Measurements from ENCODE around the gene CRYBG1.
"Not testable (repeated sequence)": the region's sequence is repeated elsewhere in the genome, so short reads cannot be mapped to it uniquely, and the experiment has no call there.

CRYBG1 gene

GRCh38 chr6:106546691-106547414, 186.3 kb downstream of the CRYBG1 start:
- DNase-seq (ENCODE audit: low read depth in 4 of 4, low spot score in 1 of 4): no peak

- peak in 1 of 4 experiments; percentile 21 for DNase-seq (ENCODE audit: low read depth in 4 of 4, low spot score in 1 of 4)
Observed at GRCh38 chr6:106547601-106548453, 187.3 kb downstream of the CRYBG1 start.

GRCh38 chr6:106548926-106549455, 188.5 kb downstream of the CRYBG1 start:
- not testable (repeated sequence) for DNase-seq (ENCODE audit: low read depth in 4 of 4, low spot score in 1 of 4)

GRCh38 chr6:106549521-106549920, 189.0 kb downstream of the CRYBG1 start:
- no peak for DNase-seq (ENCODE audit: low read depth in 4 of 4, low spot score in 1 of 4)

GRCh38 chr6:106551155-106551554, 190.6 kb downstream of the CRYBG1 start:
- DNase-seq (ENCODE audit: low read depth in 4 of 4, low spot score in 1 of 4): no peak

- DNase-seq (ENCODE audit: low read depth in 4 of 4, low spot score in 1 of 4): peak in 2 of 4 experiments; percentile 11 to 19
Observed at GRCh38 chr6:106553440-106553839, 192.9 kb downstream of the CRYBG1 start.

- DNase-seq (ENCODE audit: low read depth in 4 of 4, low spot score in 1 of 4): no peak
Observed at GRCh38 chr6:106555767-106556166, 195.2 kb downstream of the CRYBG1 start.

GRCh38 chr6:106556368-106556960, 195.9 kb downstream of the CRYBG1 start:
- DNase-seq (ENCODE audit: low read depth in 4 of 4, low spot score in 1 of 4): no peak

GRCh38 chr6:106557837-106558236, 197.3 kb downstream of the CRYBG1 start:
- DNase-seq (ENCODE audit: low read depth in 4 of 4, low spot score in 1 of 4): no peak

- DNase-seq (ENCODE audit: low read depth in 4 of 4, low spot score in 1 of 4): no peak
Observed at GRCh38 chr6:106558364-106558763, 197.8 kb downstream of the CRYBG1 start.

GRCh38 chr6:106559659-106560058, 199.1 kb downstream of the CRYBG1 start:
- not testable (repeated sequence) for DNase-seq (ENCODE audit: low read depth in 4 of 4, low spot score in 1 of 4)

- no peak for DNase-seq (ENCODE audit: low read depth in 4 of 4, low spot score in 1 of 4)
Observed at GRCh38 chr6:106560996-106561685, 200.6 kb downstream of the CRYBG1 start.

GRCh38 chr6:106561686-106562405, 201.3 kb downstream of the CRYBG1 start:
- no peak for DNase-seq (ENCODE audit: low read depth in 4 of 4, low spot score in 1 of 4)

- DNase-seq (ENCODE audit: low read depth in 4 of 4, low spot score in 1 of 4): no peak
Observed at GRCh38 chr6:106563614-106564013, 203.1 kb downstream of the CRYBG1 start.

- no peak for DNase-seq (ENCODE audit: low read depth in 4 of 4, low spot score in 1 of 4)
Observed at GRCh38 chr6:106564476-106564875, 204.0 kb downstream of the CRYBG1 start.

- DNase-seq (ENCODE audit: low read depth in 4 of 4, low spot score in 1 of 4): no peak
Observed at GRCh38 chr6:106568530-106568929, 208.0 kb downstream of the CRYBG1 start.

GRCh38 chr6:106569428-106569827, 208.9 kb downstream of the CRYBG1 start:
- DNase-seq (ENCODE audit: low read depth in 4 of 4, low spot score in 1 of 4): no peak

GRCh38 chr6:106572436-106572835, 211.9 kb downstream of the CRYBG1 start:
- DNase-seq (ENCODE audit: low read depth in 4 of 4, low spot score in 1 of 4): no peak

GRCh38 chr6:106572875-106573585, 212.5 kb downstream of the CRYBG1 start:
- no peak for DNase-seq (ENCODE audit: low read depth in 4 of 4, low spot score in 1 of 4)

All from stimulated activated CD4-positive, alpha-beta T cell treated with anti-CD3 and anti-CD28 coated beads, Interleukin-1b, Interleukin-23, amount 100 ng/mL, for 24 hours (primary cell).